ENCODE measurements around the gene PIGA.

Gene PIGA

GRCh38 chrX:15350329-15350996 is 15.1 kb upstream of the PIGA start:
- H3K4me2 ChIP-seq (ENCODE audit: low read depth, low read length, poor library complexity, severe bottlenecking): no peak overlapping the region
- no peak overlapping the region for H3K9ac ChIP-seq (ENCODE audit: low read depth, low read length, poor library complexity, severe bottlenecking)
- H3K9me2 ChIP-seq (replicated peaks; ENCODE audit: low read depth, low read length): no peaks in the 10 kb centered on the region
- no peaks in the 10 kb centered on the region for H3K4me1 ChIP-seq (ENCODE audit: insufficient read depth, low read length, poor library complexity, severe bottlenecking)
- no peaks in the 10 kb centered on the region for H3K36me3 ChIP-seq (ENCODE audit: insufficient read depth, low read length)
- TF ChIP-seq EZH2phosphoT487 (IDR thresholded peaks at IDR 0.05; ENCODE audit: borderline replicate concordance) (no peak), CTCF (conservative IDR thresholded peaks at IDR 0.05; ENCODE audit: low read length) (no peak)
- H3K27me3 ChIP-seq (ENCODE audit: insufficient read depth, low read length, poor library complexity, severe bottlenecking): no peaks in the 10 kb centered on the region
- H3K79me2 ChIP-seq (ENCODE audit: insufficient read depth, low read length): no peaks in the 10 kb centered on the region
- H3K4me3 ChIP-seq (ENCODE audit: low read length, poor library complexity, severe bottlenecking): no peak overlapping the region
- H3K9me3 ChIP-seq (ENCODE audit: insufficient read depth, low read depth, low read length): no peaks in the 10 kb centered on the region
- peak overlapping the region; percentile 12; the same call in 1 of the 2 replicates for H2AFZ ChIP-seq (ENCODE audit: low read length)
- no peaks in the 10 kb centered on the region for H4K20me1 ChIP-seq (ENCODE audit: insufficient read depth, low read length, poor library complexity, severe bottlenecking)
- no peaks in the 10 kb centered on the region for H3F3A ChIP-seq (ENCODE audit: low read depth)

- no peak overlapping the region for H3K4me2 ChIP-seq (ENCODE audit: low read depth, low read length, poor library complexity, severe bottlenecking)
- H3K79me2 ChIP-seq (ENCODE audit: insufficient read depth, low read length): no peaks in the 10 kb centered on the region
- TF ChIP-seq EZH2phosphoT487 (IDR thresholded peaks at IDR 0.05; ENCODE audit: borderline replicate concordance) (no peak), CTCF (conservative IDR thresholded peaks at IDR 0.05; ENCODE audit: low read length) (peak; percentile 60)
- H4K20me1 ChIP-seq (ENCODE audit: insufficient read depth, low read length, poor library complexity, severe bottlenecking): no peaks in the 10 kb centered on the region
- no peak overlapping the region for H3K4me3 ChIP-seq (ENCODE audit: low read length, poor library complexity, severe bottlenecking)
- H3F3A ChIP-seq (ENCODE audit: low read depth): no peaks in the 10 kb centered on the region
- H2AFZ ChIP-seq (ENCODE audit: low read length): 0 out of 2 replicates have a peak overlapping the region, but pooled peaks have one; percentile 49
- no peaks in the 10 kb centered on the region for H3K9me2 ChIP-seq (replicated peaks; ENCODE audit: low read depth, low read length)
- no peaks in the 10 kb centered on the region for H3K36me3 ChIP-seq (ENCODE audit: insufficient read depth, low read length)
- H3K9me3 ChIP-seq (ENCODE audit: insufficient read depth, low read depth, low read length): no peaks in the 10 kb centered on the region
- no peaks in the 10 kb centered on the region for H3K4me1 ChIP-seq (ENCODE audit: insufficient read depth, low read length, poor library complexity, severe bottlenecking)
- no peak overlapping the region for H3K9ac ChIP-seq (ENCODE audit: low read depth, low read length, poor library complexity, severe bottlenecking)
- H3K27me3 ChIP-seq (ENCODE audit: insufficient read depth, low read length, poor library complexity, severe bottlenecking): no peaks in the 10 kb centered on the region
These were observed 13.7 kb upstream of the PIGA start for GRCh38 chrX:15349046-15349445.

- Histone ChIP-seq H3K79me2 (ENCODE audit: insufficient read depth, low read length) (no peaks in the 10 kb centered on the region), H3K27me3 (ENCODE audit: insufficient read depth, low read length, poor library complexity, severe bottlenecking) (no peaks in the 10 kb centered on the region)
- no peak for TF ChIP-seq EZH2phosphoT487 (IDR thresholded peaks at IDR 0.05; ENCODE audit: borderline replicate concordance)
- TF ChIP-seq CTCF (conservative IDR thresholded peaks at IDR 0.05; ENCODE audit: low read length): no peak
These were observed 10.7 kb upstream of the PIGA start for GRCh38 chrX:15345976-15346375.

More at GRCh38 chrX:15345976-15346375, 10.7 kb upstream of the PIGA start:
- Histone ChIP-seq H3K4me1 (ENCODE audit: insufficient read depth, low read length, poor library complexity, severe bottlenecking) (no peaks in the 10 kb centered on the region), H3K9me3 (ENCODE audit: insufficient read depth, low read depth, low read length) (no peaks in the 10 kb centered on the region), H3K4me3 (ENCODE audit: low read length, poor library complexity, severe bottlenecking) (no peak overlapping the region), H2AFZ (ENCODE audit: low read length) (no peak overlapping the region), H3F3A (ENCODE audit: low read depth) (no peaks in the 10 kb centered on the region), H4K20me1 (ENCODE audit: insufficient read depth, low read length, poor library complexity, severe bottlenecking) (no peaks in the 10 kb centered on the region), H3K9me2 (replicated peaks; ENCODE audit: low read depth, low read length) (no peaks in the 10 kb centered on the region), H3K36me3 (ENCODE audit: insufficient read depth, low read length) (no peaks in the 10 kb centered on the region), H3K9ac (ENCODE audit: low read depth, low read length, poor library complexity, severe bottlenecking) (no peak overlapping the region), H3K4me2 (ENCODE audit: low read depth, low read length, poor library complexity, severe bottlenecking) (no peak overlapping the region)

All from Loucy (cell line).